Midbrain (tissue), 1 donor: ENCODE measurements around the gene LENEP.

ENCODE experiments used
- DNase-seq: peaks from one replicate; lab custom pipeline; 2025; lab: John Stamatoyannopoulos, UW

The LENEP gene, protein sequence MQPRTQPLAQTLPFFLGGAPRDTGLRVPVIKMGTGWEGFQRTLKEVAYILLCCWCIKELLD

GRCh38 chr1:154993572-154994268 is at the start of gene LENEP:
Gene LENEP (plus strand): TSS chr1:154993586. CDS start chr1:154993608, 22 bp downstream.
- DNase-seq, result no peak

DNA sequence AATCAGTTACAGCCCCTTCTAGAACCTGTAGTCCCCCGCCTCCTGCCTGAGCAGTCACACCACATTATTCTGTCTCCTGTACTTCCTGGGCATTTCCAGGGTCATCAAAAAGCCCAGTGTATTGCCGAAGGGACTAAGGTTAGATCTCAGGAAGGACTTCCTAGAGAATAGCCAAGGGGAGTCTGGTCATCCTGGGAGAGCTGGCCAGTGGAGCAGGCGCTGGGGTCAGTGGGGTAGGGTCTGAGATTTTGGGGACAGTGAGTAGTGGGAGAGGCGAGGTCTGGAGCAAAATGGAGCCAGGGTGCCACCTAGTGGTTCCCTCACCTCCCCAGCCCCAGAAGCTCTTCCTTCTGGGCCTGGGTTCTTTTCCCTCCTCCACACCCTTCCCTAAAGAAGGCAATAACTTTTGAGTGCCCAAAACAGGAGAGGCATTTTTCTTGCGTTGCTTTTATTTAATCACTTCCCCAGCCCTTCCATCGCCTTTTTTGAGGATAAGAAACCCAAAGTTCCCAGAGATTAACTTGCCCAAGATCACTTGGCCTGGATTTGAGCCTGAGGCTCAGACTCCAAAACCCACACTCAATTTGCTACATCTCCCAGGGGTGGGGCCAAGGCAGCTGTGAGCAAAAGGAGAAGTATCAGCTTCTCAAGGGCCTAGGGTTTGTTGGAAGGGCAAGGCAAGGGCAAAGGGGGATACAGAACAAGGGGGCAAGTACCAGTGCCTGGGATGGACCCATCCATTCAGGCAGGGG is 49.6 kb upstream of the LENEP start:
- DNase-seq, result peak; percentile 29

- DNase-seq, result no peak
These were observed 48.8 kb upstream of the LENEP start for GRCh38 chr1:154944401-154945159.

GRCh38 chr1:154945160-154945961 is 48.0 kb upstream of the LENEP start:
- no peak for DNase-seq

GRCh38 chr1:154945962-154946850 is 47.2 kb upstream of the LENEP start:
- DNase-seq, result peak; percentile 44

DNA sequence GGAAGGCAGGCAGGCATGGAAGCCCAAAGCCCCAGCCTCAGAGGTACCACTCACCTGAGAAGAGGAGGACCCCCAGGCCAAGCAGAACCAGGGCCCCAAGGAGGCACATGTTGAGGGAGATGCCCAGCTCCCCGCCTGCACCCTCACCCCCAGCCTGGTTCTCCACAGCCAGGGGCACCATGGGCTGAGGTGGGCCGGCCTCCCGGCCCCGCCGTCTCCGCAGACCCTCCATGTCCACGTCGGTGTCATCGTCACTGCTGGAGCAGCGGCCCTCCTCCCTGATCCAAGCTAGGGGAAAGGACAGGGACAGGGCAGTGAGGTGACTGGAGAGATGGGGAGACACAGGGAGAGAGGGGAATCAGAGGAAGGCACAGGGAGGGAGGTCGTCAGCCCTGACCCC is 45.3 kb upstream of the LENEP start:
- DNase-seq, result no peak

GRCh38 chr1:154951901-154952657 is 41.3 kb upstream of the LENEP start:
- DNase-seq, result no peak

- DNase-seq, result no peak
These were observed 40.7 kb upstream of the LENEP start for GRCh38 chr1:154952664-154953063.

- peak; percentile 28 for DNase-seq
These were observed 39.8 kb upstream of the LENEP start for GRCh38 chr1:154953611-154954038.

GRCh38 chr1:154954541-154954940 is 38.8 kb upstream of the LENEP start:
- no peak for DNase-seq

DNA sequence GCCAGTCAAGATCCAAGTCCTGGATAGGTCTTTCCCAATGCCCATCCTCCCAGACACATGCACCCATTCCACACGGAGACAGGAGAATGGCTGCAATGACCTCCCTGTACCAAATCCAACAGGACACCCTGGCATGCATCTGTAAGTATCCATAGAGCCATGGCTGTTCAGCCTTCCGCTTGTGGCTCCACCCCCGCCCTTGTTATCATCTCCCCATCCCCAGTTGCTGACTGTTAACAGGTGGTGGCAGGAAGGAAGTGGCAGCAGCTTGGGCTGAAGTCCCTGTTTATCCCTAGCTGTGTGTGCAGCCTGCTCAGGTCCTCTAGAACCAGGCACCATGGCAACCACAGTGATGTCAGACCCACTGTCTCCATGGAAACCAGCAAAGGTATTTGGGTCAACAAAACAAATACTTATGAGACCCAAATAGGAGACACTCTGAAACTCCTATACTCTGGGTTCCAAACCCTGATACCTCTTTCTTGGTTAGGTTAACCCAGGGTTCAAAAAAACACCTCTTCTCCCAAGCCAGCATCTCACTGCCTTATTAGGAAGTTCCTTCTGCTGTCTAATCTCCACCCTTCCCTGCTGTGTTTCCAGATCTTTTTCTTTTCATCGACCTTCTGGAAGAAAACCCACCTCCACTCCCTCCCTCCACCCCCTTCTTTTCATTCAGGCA is 38.2 kb upstream of the LENEP start:
- DNase-seq, result peak; percentile 64

DNA sequence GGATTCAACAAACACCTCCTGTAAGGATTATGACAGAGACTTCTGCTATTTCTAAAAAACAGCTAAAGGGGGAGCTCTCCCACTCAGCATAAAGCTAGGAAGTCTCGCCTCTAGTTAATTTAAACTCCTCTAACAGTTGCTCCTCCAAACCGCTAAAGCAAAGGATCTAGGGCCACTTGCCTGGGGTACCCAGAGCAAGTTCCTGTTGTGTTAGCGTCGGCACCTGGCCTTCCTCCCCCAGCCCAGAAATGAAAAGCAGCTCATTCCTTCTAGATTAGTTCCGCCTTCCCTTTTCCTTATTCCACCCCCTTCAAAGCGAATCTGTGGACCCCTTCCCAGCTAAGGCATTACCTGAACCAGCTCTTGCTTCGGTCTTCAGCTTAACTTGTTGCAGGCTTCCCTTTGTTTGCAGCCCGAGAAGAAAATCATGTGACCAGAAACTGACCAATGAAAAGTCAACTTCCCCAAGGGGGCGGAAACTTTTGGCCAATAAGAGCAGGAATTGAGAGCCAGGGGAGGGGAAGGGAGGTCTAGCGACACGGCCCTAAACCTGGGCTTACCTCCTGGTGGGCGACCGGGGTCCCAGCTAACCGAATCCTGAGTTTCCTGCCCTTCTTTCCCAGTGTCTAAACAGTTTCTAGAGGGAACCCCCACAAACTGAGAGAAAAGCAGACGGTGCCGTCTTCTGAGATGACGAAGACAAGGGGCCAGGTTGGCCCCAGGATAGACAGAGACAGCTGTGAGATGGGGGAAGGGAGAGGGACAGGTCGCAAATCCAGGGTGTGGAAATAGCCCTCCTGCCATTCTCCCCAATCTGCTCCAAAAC is 37.5 kb upstream of the LENEP start, which contains the start of gene PBXIP1:
TSS of gene PBXIP1 (minus strand) at position 382 of the 826 bp plus-strand sequence. CDS start 2,378 bp downstream, outside the sequence.
- peak; percentile 95 for DNase-seq

- peak; percentile 60 for DNase-seq
These were observed 36.8 kb upstream of the LENEP start for GRCh38 chr1:154956544-154956941.

GRCh38 chr1:154957091-154957657 is 36.2 kb upstream of the LENEP start:
- DNase-seq, result peak; percentile 25

DNA sequence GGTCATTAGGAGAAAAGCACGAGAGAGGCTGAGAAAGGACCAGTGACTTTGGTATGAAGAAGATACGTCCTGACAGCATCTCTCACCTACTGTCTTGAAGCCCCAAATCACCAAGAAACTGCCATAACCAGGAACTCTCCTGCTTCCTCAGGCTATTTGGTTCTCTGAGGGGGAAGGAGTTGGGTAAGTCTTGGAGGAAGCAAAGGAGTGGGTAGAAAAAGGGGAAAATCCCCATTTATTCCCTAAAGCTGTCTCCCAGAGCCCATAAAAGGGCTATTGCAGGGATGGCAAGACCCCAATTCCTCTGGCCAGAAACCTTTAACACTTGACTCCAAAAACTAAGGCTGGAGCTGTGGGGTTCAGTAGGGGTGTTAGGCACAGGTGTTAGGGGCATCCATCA is 35.4 kb upstream of the LENEP start:
- no peak for DNase-seq

DNA sequence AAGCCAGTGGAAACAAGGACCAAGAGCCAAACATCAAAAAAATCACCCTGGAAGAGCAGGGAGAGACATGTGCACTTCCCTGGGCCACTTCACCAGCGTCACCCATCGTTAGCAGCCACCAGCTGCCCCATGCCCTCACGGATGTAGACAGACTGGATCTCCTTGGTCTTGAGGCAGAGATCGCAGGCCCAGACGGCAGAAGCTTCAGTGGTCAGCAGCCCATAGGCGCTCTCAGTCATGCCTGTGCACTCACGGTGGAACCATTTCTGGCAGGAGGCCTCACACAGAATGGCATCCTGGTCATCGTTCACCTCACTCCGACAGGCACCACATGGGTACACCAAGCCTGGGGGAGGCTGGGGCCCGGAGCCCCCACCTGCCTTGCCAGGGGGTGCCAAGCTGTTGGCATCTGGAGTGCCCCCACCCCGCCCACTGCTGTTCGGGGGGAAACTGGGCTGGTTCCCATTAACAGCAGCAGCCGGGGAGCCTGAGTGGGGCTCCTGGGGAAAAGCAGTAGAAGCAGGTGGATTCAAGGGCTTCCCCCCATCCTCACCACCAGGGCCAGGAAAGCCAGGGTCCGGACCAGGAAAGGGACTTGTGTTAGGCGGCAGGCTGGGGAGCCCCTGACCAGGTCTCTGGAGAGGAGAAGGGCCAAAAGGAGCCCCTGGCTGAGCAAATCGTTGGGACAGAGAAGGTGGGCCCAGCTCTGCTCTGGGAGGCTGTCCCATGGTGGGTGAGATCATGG is 34.5 kb upstream of the LENEP start:
- DNase-seq, result no peak

GRCh38 chr1:154959426-154959780 is 34.0 kb upstream of the LENEP start:
- no peak for DNase-seq
